HCT116 (cell line): ENCODE results near the gene CCNYL1.

Experiments used
- ATF3 ChIP-seq: IDR thresholded peaks from 2 replicates; pipeline ENCODE4 v1.6.1; 2012
- CTCF ChIP-seq, 3 experiments: fragments of 200-600 bp in 1 of 3; sonication (generic) in 1 of 3; IDR thresholded peaks in 2 of 3; conservative IDR thresholded peaks in 1 of 3; 2 replicates each; pipeline ENCODE4 v1.5.1; 2012 to 2017; ENCODE audit warnings: low read depth in 2 of 3, low read length in 2 of 3, antibody characterized with exemption in 1 of 3, borderline replicate concordance in 1 of 3, control low read depth in 1 of 3, mild to moderate bottlenecking in 1 of 3, mixed read lengths in 1 of 3, mixed run types in 1 of 3, moderate library complexity in 1 of 3; ENCODE audit not compliant: insufficient read depth in 1 of 3
- EZH2 ChIP-seq: fragments of 200-600 bp; sonication (generic); IDR thresholded peaks from 2 replicates; pipeline ENCODE4 v1.6.1; 2017; ENCODE audit warnings: antibody characterized with exemption, mixed run types
- MAX ChIP-seq: IDR thresholded peaks from 2 replicates; pipeline ENCODE4 v1.6.1; 2012
- POLR2A ChIP-seq: IDR thresholded peaks from 2 replicates; pipeline ENCODE4 v1.7.0; 2011; ENCODE audit warnings: borderline replicate concordance; ENCODE audit not compliant: insufficient read depth, insufficient read length; ENCODE audit errors: extremely low read depth
- POLR2AphosphoS5 ChIP-seq: IDR thresholded peaks from 2 replicates; pipeline ENCODE4 v1.6.1; 2011; ENCODE audit warnings: mild to moderate bottlenecking, low read depth, low read length, moderate library complexity
- RAD21 ChIP-seq: IDR thresholded peaks from 2 replicates; pipeline ENCODE4 v1.6.1; 2012; ENCODE audit warnings: low read depth, mild to moderate bottlenecking
- REST ChIP-seq: IDR thresholded peaks from 2 replicates; pipeline ENCODE4 v1.6.1; 2012; ENCODE audit warnings: low read depth
- YY1 ChIP-seq: IDR thresholded peaks from 2 replicates; pipeline ENCODE4 v1.6.1; 2011; ENCODE audit warnings: low read length, low read depth, moderate library complexity, mild to moderate bottlenecking; ENCODE audit not compliant: insufficient replicate concordance; ENCODE audit errors: extremely low read depth

- TF ChIP-seq CTCF (IDR thresholded peaks at IDR 0.05 in 2 of 3, conservative IDR thresholded peaks at IDR 0.05 in 1 of 3; ENCODE audit: borderline replicate concordance in 1 of 3, insufficient read depth in 1 of 3, low read depth in 2 of 3, low read length in 2 of 3): no peak
- TF ChIP-seq POLR2AphosphoS5: no peak
- TF ChIP-seq RAD21: no peak
- no peak for TF ChIP-seq POLR2A
- TF ChIP-seq MAX: no peak
- no peak for TF ChIP-seq ATF3
- TF ChIP-seq REST: no peak
- no peak for TF ChIP-seq EZH2
- no peak for TF ChIP-seq YY1
Observed at GRCh38 chr2:207722773-207723424, 11.5 kb downstream of the CCNYL1 start.
